BLaER1 treated with 17β-estradiol and CSF1 and Interleukin-3, amounts not matched to agents 10 nM and 100 nM (cell line): Measurements from ENCODE around the gene OR4F15.
A peak's percentile ranks its signal among the peaks of the same experiment; 100 is the strongest.
"Not testable (repeated sequence)": the region's sequence is repeated elsewhere in the genome, so short reads cannot be mapped to it uniquely, and the experiment has no call there.

Experiments
- H3K27ac ChIP-seq, 11 experiments: shearing (Covaris generic); formaldehyde crosslinking; 2 replicates each; pipeline ENCODE4 v1.8.1; 2022
- H3K27me3 ChIP-seq, 11 experiments: shearing (Covaris generic); formaldehyde crosslinking; 2 replicates each; pipeline ENCODE4 v1.8.1; 2022
- H3K36me3 ChIP-seq, 11 experiments: shearing (Covaris generic); formaldehyde crosslinking; 2 replicates each; pipeline ENCODE4 v1.8.1; 2022
- H3K4me1 ChIP-seq, 10 experiments: shearing (Covaris generic); formaldehyde crosslinking; 2 replicates each; pipeline ENCODE4 v1.8.1; 2022
- H3K4me2 ChIP-seq, 11 experiments: shearing (Covaris generic); formaldehyde crosslinking; 2 replicates each; pipeline ENCODE4 v1.8.1; 2022
- H3K4me3 ChIP-seq, 10 experiments: shearing (Covaris generic); formaldehyde crosslinking; 2 replicates each; pipeline ENCODE4 v1.8.1; 2022
- H3K9ac ChIP-seq, 11 experiments: shearing (Covaris generic); formaldehyde crosslinking; 2 replicates each; pipeline ENCODE4 v1.8.1; 2022
- H3K9me3 ChIP-seq, 11 experiments: shearing (Covaris generic); formaldehyde crosslinking; replicated peaks in 1 of 11; 2 replicates each; pipeline ENCODE4 v1.8.1; 2022
- H4K20me1 ChIP-seq, 11 experiments: shearing (Covaris generic); formaldehyde crosslinking; 2 replicates each; pipeline ENCODE4 v1.8.1; 2022
- Cebpa-rat ChIP-seq, 11 experiments: shearing (Covaris generic); IDR thresholded peaks; 2 replicates each; pipeline ENCODE4 v1.8.1; 2022

OR4F15 gene

GRCh38 chr15:101781928-101782327 is 30.1 kb upstream of the OR4F15 start:
- H4K20me1 ChIP-seq: no peaks in the 10 kb centered on the region
- no peak overlapping the region for H3K4me2 ChIP-seq
- H3K9me3 ChIP-seq: no peaks in the 10 kb centered on the region
- H3K4me1 ChIP-seq: no peaks in the 10 kb centered on the region
- H3K4me3 ChIP-seq: no peak overlapping the region
- no peak overlapping the region for H3K27ac ChIP-seq
- no peaks in the 10 kb centered on the region for H3K27me3 ChIP-seq
- H3K9ac ChIP-seq: no peak overlapping the region
- no peaks in the 10 kb centered on the region for H3K36me3 ChIP-seq
- no peak for TF ChIP-seq Cebpa-rat (IDR thresholded peaks at IDR 0.05)

DNA sequence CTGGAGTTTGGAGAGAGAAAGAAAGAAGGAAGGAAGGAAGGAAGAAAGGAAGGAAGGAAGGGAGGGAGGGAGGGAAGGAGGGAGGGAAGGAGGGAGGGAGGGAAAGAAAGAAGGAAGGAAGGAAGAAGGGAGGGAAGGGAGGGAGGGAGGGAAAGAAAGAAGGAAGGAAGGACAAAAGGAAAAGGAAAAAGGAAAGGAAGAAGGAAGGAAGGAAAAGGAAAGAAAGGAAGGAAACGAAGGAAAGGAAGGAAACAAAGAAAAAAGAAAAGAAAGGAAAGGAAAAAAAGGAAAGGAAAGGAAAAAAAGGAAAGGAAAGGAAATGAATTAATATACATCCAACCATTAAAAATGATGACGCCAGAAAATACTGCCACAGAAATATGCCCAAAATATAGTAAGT is 27.4 kb upstream of the OR4F15 start:
- H3K9ac ChIP-seq: no peak overlapping the region
- no peak overlapping the region for H3K27ac ChIP-seq
- no peaks in the 10 kb centered on the region for H3K36me3 ChIP-seq
- no peaks in the 10 kb centered on the region for H4K20me1 ChIP-seq
- H3K4me1 ChIP-seq: no peaks in the 10 kb centered on the region
- no peaks in the 10 kb centered on the region for H3K9me3 ChIP-seq
- H3K27me3 ChIP-seq: no peaks in the 10 kb centered on the region
- no peak overlapping the region for H3K4me2 ChIP-seq
- TF ChIP-seq Cebpa-rat (IDR thresholded peaks at IDR 0.05): no peak
- no peak overlapping the region for H3K4me3 ChIP-seq

- not testable (repeated sequence) for H3K9me3 ChIP-seq, H3K4me2 ChIP-seq, H4K20me1 ChIP-seq, H3K4me1 ChIP-seq, H3K4me3 ChIP-seq, H3K27ac ChIP-seq, H3K9ac ChIP-seq, H3K36me3 ChIP-seq, H3K27me3 ChIP-seq
Observed at GRCh38 chr15:101786422-101786821, 25.6 kb upstream of the OR4F15 start.

DNA sequence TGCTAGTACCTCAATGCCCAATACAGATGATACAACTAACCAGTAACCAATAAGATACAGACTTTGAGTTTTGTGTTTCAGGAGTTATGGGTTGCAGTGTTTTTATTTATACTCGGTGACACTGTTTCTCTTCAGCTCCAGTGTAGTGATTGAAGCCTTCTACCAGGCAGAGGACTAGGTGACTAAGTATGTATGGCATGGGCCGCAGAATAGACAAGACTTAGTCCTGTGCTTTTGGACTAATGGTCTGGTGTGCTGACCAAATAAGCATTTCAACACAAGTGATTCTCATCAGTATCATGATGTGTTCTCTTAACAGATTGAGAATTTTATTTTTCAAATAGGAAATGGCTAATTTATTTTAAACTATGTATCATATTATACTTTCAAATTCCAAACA is 24.0 kb upstream of the OR4F15 start:
- H3K4me2 ChIP-seq, H3K36me3 ChIP-seq, H3K9ac ChIP-seq, H3K4me1 ChIP-seq, H3K27me3 ChIP-seq, H3K27ac ChIP-seq, H3K4me3 ChIP-seq, H3K9me3 ChIP-seq, H4K20me1 ChIP-seq: not testable (repeated sequence)

DNA sequence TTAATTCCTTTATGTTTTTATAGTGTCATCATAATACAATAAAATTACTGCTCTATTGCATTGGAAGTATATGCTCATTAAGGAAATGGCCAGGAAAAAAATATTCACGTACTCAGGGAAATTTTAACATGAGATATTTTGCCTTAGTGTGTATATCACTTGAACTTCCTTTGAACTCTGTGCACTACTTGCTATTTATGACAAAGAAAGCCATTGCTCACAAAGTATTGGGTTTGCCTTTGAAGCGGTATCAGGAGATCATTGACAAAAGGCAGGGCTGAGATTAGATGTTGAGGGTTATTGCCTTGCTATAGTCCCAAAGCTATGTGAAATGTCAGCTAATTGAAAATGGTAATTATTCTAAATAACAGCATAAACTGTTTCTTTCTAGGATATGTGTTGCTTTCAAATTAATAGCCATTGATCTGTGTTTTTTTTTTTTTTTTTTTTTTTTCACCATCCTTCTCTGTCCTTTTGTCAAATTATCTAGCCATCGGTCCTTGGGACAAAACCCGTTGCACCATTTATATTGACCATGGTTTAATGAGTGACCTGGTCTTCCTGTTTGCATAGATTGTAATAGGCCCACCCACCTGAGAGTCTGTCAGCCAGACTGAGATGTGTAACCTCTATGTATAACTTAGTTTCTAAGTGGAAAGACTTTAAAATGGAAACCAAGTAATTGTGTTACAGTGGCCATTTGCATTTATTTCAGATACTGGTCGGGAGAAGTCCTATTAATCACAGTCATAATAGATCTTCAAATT is 23.3 kb upstream of the OR4F15 start:
- H3K4me2 ChIP-seq, H3K9ac ChIP-seq, H3K27ac ChIP-seq, H3K36me3 ChIP-seq, H3K4me1 ChIP-seq, H4K20me1 ChIP-seq, H3K4me3 ChIP-seq, H3K9me3 ChIP-seq, H3K27me3 ChIP-seq: not testable (repeated sequence)

GRCh38 chr15:101790748-101791147 is 21.3 kb upstream of the OR4F15 start:
- not testable (repeated sequence) for H3K4me2 ChIP-seq, H3K9ac ChIP-seq, H3K4me3 ChIP-seq, H3K27me3 ChIP-seq, H3K36me3 ChIP-seq, H3K9me3 ChIP-seq, H4K20me1 ChIP-seq, H3K27ac ChIP-seq, H3K4me1 ChIP-seq

DNA sequence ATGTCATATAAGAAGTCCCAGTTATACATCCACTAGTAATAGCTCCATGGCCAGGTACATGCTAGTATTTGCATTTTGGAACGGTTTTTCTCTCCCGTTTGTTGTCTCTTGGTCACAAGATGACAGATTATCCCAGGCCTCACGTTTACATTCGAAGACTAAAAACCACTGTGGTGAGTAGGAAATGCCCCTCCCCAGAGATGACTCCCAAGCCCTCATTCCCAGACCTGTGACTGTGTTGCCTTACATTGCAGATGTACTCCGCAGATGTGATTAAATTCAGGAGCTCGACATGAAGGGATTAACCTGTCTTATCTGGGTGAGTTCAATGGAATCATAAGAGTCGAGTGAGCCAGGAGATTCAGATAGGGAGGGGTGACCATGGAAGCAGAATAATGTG is 18.0 kb upstream of the OR4F15 start:
- H3K27ac ChIP-seq, H3K4me2 ChIP-seq, H3K4me3 ChIP-seq, H4K20me1 ChIP-seq, H3K27me3 ChIP-seq, H3K4me1 ChIP-seq, H3K9ac ChIP-seq, H3K9me3 ChIP-seq, H3K36me3 ChIP-seq: not testable (repeated sequence)

GRCh38 chr15:101795455-101795854 is 16.5 kb upstream of the OR4F15 start:
- Histone ChIP-seq H3K9ac (no peak overlapping the region), H3K4me3 (no peak overlapping the region), H3K27ac (no peak overlapping the region), H3K4me2 (0 out of 22 replicates have a peak overlapping the region, but pooled peaks of 1 of the 11 experiments have one; percentile 2), H3K4me1 (peaks cover 0 to 7% (median 0%) of the 10 kb centered on the region in 10 experiments; a peak in 2 of 20 replicates), H3K9me3 (no peaks in the 10 kb centered on the region), H3K27me3 (no peaks in the 10 kb centered on the region), H4K20me1 (no peaks in the 10 kb centered on the region), H3K36me3 (no peaks in the 10 kb centered on the region)
- no peak for TF ChIP-seq Cebpa-rat (IDR thresholded peaks at IDR 0.05)

DNA sequence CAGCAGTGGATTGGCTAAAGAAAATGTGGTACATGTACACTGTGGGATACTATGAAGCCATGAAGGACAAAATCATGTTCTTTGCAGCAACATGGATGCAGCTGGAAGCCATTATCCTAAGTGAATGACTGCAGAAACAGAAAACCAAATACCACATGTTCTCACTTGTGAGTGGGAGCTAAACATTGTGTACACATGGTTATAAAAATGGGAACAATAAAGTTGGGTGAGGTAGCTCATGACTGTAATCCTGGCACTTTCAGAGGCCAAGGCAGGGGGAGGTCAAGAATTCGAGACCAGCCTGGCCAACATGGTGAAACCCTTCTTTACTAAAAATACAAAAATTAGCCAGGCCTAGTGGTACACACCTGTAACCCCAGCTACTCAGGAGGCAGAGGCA is 12.3 kb upstream of the OR4F15 start:
- Histone ChIP-seq H3K36me3 (no peaks in the 10 kb centered on the region), H3K27me3 (no peaks in the 10 kb centered on the region), H3K27ac (no peak overlapping the region), H3K9ac (no peak overlapping the region), H3K4me3 (no peak overlapping the region), H4K20me1 (no peaks in the 10 kb centered on the region), H3K9me3 (0 out of 22 replicates have a peak, but pooled peaks cover 0 to 3% (median 0%) of the 10 kb centered on the region in 11 experiments), H3K4me1 (peaks cover 0 to 7% (median 0%) of the 10 kb centered on the region in 10 experiments; a peak in 2 of 20 replicates), H3K4me2 (no peak overlapping the region)
- TF ChIP-seq Cebpa-rat (IDR thresholded peaks at IDR 0.05): no peak

GRCh38 chr15:101801048-101801447 is 11.0 kb upstream of the OR4F15 start:
- no peaks in the 10 kb centered on the region for H3K4me1 ChIP-seq
- TF ChIP-seq Cebpa-rat (IDR thresholded peaks at IDR 0.05): no peak

More at GRCh38 chr15:101801048-101801447, 11.0 kb upstream of the OR4F15 start:
- Histone ChIP-seq H4K20me1 (no peaks in the 10 kb centered on the region), H3K9ac (no peak overlapping the region), H3K9me3 (0 out of 22 replicates have a peak, but pooled peaks cover 0 to 3% (median 0%) of the 10 kb centered on the region in 11 experiments), H3K4me2 (no peak overlapping the region), H3K27me3 (no peaks in the 10 kb centered on the region), H3K36me3 (no peaks in the 10 kb centered on the region), H3K4me3 (no peak overlapping the region), H3K27ac (no peak overlapping the region)
